ENCODE results near the gene C1QL3. TPM values are rescaled to one million over a fixed set of nuclear protein-coding genes. Genes with fewer than 3 reads are reported as not detected.

The C1QL3 gene
- total and polyA plus RNA-seq, 10 of the 15 experiments (the other 5 are each of a cell fraction or from before 2014, with no cell fraction given): 0.03 to 1.2 (median 0.50) TPM

GRCh38 chr10:16536155-16536554 is 14.5 kb upstream of the C1QL3 start:
- BruUV-seq (replicated peaks): no TSS peak
- no peaks in the 10 kb centered on the region for H4K20me1 ChIP-seq (ENCODE audit: control insufficient read depth, insufficient read depth)
- 57% methylated on average over 5 of the region's 5 CpGs for WGBS (ENCODE audit: insufficient coverage, insufficient replicate concordance, low lambda C conversion rate, missing lambda C conversion rate)
- FAIRE-seq (peak; percentile 18), DNase-seq (ENCODE audit: low read depth, low spot score) (no peak), ATAC-seq (no peak)
- CTCF ChIA-PET: interaction anchor here (2.6 kb wide), 1 partner anchor 8 kb away, joined by 15 read pairs; no protein-coding TSS in a partner anchor
- H3K4me1 ChIP-seq (ENCODE audit: control insufficient read depth, insufficient read depth, low read length): no peaks in the 10 kb centered on the region
- H3K9me3 ChIP-seq (replicated peaks; ENCODE audit: control insufficient read depth, insufficient read depth, low read length): no peaks in the 10 kb centered on the region
- in situ Hi-C loops (cut with MboI): no loop called here
- H3K9ac ChIP-seq (ENCODE audit: control insufficient read depth, insufficient read depth, low read length): no peak overlapping the region
- H3K4me2 ChIP-seq (ENCODE audit: control insufficient read depth, insufficient read depth): no peak overlapping the region
- RAD21 ChIA-PET (ENCODE audit: unreplicated experiment): no interaction called here
- no peak overlapping the region for H3K27ac ChIP-seq (ENCODE audit: control insufficient read depth, insufficient read depth)
- H2AFZ ChIP-seq (ENCODE audit: control insufficient read depth, low read depth, low read length): no peak overlapping the region
- intact Hi-C loops (cut with micrococcal nuclease; ENCODE audit: unreplicated experiment): no loop called here
- no peaks in the 10 kb centered on the region for H3K79me2 ChIP-seq (ENCODE audit: control insufficient read depth, insufficient read depth, low read length)
- no peak overlapping the region for H3K4me3 ChIP-seq
- no peaks in the 10 kb centered on the region for H3K27me3 ChIP-seq (replicated peaks in 1 of 2; ENCODE audit: control insufficient read depth in 2 of 2, insufficient read depth in 2 of 2, low read length in 1 of 2)
- SMC1A ChIA-PET (ENCODE audit: uncharacterized antibody, unreplicated experiment): interaction anchor here (1.5 kb wide), 1 partner anchor 41 kb away, joined by 4 read pairs; no protein-coding TSS in a partner anchor
- no peaks in the 10 kb centered on the region for H3K36me3 ChIP-seq (ENCODE audit: control insufficient read depth in 2 of 2, insufficient read depth in 2 of 2, low read length in 1 of 2)
- POLR2A ChIA-PET: no interaction called here
- TF ChIP-seq HDGF (IDR thresholded peaks at IDR 0.05) (no peak), PKNOX1 (IDR thresholded peaks at IDR 0.05) (no peak), SMARCA5 (IDR thresholded peaks at IDR 0.05) (no peak), RB1 (IDR thresholded peaks at IDR 0.05; ENCODE audit: borderline replicate concordance) (no peak), STAT3 (IDR thresholded peaks at IDR 0.05; ENCODE audit: low read depth, low read length) (no peak), PML (IDR thresholded peaks at IDR 0.05; ENCODE audit: low read length) (no peak), NR2C1 (IDR thresholded peaks at IDR 0.05) (no peak), ATF3 (IDR thresholded peaks at IDR 0.05; ENCODE audit: borderline replicate concordance, extremely low read depth, low read depth, low read length) (no peak), ETV6 (conservative IDR thresholded peaks at IDR 0.05 in 1 of 2, IDR thresholded peaks at IDR 0.05 in 1 of 2; ENCODE audit: borderline replicate concordance in 1 of 2, low read depth in 1 of 2) (no peak), EZH2 (IDR thresholded peaks at IDR 0.05; ENCODE audit: borderline replicate concordance, control insufficient read depth, low read depth, low read length) (no peak), SUPT20H (IDR thresholded peaks at IDR 0.05; ENCODE audit: borderline replicate concordance, control insufficient read depth, low read depth, low read length) (no peak), BMI1 (IDR thresholded peaks at IDR 0.05; ENCODE audit: borderline replicate concordance) (no peak), RFX5 (IDR thresholded peaks at IDR 0.05; ENCODE audit: low read depth, low read length) (no peak), BHLHE40 (IDR thresholded peaks at IDR 0.05; ENCODE audit: borderline replicate concordance in 1 of 2, low read depth in 2 of 2, low read length in 1 of 2) (no peak), BCLAF1 (IDR thresholded peaks at IDR 0.05) (no peak), YY1 (IDR thresholded peaks at IDR 0.05; ENCODE audit: low read depth, low read length) (no peak)
- TF ChIP-seq, protein P1, sequence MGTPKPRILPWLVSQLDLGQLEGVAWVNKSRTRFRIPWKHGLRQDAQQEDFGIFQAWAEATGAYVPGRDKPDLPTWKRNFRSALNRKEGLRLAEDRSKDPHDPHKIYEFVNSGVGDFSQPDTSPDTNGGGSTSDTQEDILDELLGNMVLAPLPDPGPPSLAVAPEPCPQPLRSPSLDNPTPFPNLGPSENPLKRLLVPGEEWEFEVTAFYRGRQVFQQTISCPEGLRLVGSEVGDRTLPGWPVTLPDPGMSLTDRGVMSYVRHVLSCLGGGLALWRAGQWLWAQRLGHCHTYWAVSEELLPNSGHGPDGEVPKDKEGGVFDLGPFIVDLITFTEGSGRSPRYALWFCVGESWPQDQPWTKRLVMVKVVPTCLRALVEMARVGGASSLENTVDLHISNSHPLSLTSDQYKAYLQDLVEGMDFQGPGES (IDR thresholded peaks at IDR 0.05): no peak
- TF ChIP-seq, protein P2, sequence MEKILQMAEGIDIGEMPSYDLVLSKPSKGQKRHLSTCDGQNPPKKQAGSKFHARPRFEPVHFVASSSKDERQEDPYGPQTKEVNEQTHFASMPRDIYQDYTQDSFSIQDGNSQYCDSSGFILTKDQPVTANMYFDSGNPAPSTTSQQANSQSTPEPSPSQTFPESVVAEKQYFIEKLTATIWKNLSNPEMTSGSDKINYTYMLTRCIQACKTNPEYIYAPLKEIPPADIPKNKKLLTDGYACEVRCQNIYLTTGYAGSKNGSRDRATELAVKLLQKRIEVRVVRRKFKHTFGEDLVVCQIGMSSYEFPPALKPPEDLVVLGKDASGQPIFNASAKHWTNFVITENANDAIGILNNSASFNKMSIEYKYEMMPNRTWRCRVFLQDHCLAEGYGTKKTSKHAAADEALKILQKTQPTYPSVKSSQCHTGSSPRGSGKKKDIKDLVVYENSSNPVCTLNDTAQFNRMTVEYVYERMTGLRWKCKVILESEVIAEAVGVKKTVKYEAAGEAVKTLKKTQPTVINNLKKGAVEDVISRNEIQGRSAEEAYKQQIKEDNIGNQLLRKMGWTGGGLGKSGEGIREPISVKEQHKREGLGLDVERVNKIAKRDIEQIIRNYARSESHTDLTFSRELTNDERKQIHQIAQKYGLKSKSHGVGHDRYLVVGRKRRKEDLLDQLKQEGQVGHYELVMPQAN (conservative IDR thresholded peaks at IDR 0.05): no peak

Data from GM12878 (cell line).